ENCODE measurements around the gene C2CD2.
"Not testable (repeated sequence)": the region's sequence is repeated elsewhere in the genome, so short reads cannot be mapped to it uniquely, and the experiment has no call there.

Gene C2CD2

GRCh38 chr21:41956926-41957729 is 3.3 kb upstream of the C2CD2 start:
- peak; percentile 78 for DNase-seq

- no peak for DNase-seq
Measured at GRCh38 chr21:41955516-41955915, 1.7 kb upstream of the C2CD2 start.

GRCh38 chr21:41954654-41955499 is 1.1 kb upstream of the C2CD2 start:
- DNase-seq, result no peak

GRCh38 chr21:41953249-41953830 is 478 bp downstream of the C2CD2 start:
- DNase-seq, result no peak

- DNase-seq, result no peak
Measured at GRCh38 chr21:41952568-41953248, 1.1 kb downstream of the C2CD2 start.

GRCh38 chr21:41951876-41952567 is 1.8 kb downstream of the C2CD2 start:
- no peak for DNase-seq

GRCh38 chr21:41950941-41951351 is 2.9 kb downstream of the C2CD2 start:
- DNase-seq, result no peak

- DNase-seq, result not testable (repeated sequence)
Measured at GRCh38 chr21:41949631-41950030, 4.2 kb downstream of the C2CD2 start.

GRCh38 chr21:41948901-41949300 is 4.9 kb downstream of the C2CD2 start:
- DNase-seq, result no peak

- DNase-seq, result no peak
Measured at GRCh38 chr21:41948078-41948895, 5.5 kb downstream of the C2CD2 start.

- DNase-seq, result no peak
Measured at GRCh38 chr21:41945982-41946381, 7.8 kb downstream of the C2CD2 start.

- no peak for DNase-seq
Measured at GRCh38 chr21:41943851-41944250, 10.0 kb downstream of the C2CD2 start.

GRCh38 chr21:41942457-41942856 is 11.4 kb downstream of the C2CD2 start:
- DNase-seq, result no peak

- DNase-seq, result no peak
Measured at GRCh38 chr21:41941941-41942340, 11.9 kb downstream of the C2CD2 start.

GRCh38 chr21:41940431-41940830 is 13.4 kb downstream of the C2CD2 start:
- DNase-seq, result no peak

GRCh38 chr21:41939391-41939790 is 14.4 kb downstream of the C2CD2 start:
- DNase-seq, result no peak

GRCh38 chr21:41933313-41934079 is 20.3 kb downstream of the C2CD2 start:
- peak; percentile 10 for DNase-seq

GRCh38 chr21:41932576-41933312 is 21.1 kb downstream of the C2CD2 start:
- DNase-seq, result peak; percentile 80

- DNase-seq, result no peak
Measured at GRCh38 chr21:41932191-41932575, 21.6 kb downstream of the C2CD2 start.

- no peak for DNase-seq
Measured at GRCh38 chr21:41931041-41931451, 22.8 kb downstream of the C2CD2 start.

Measured in GF-D8 (cell line).